ENCODE results near the gene GDPGP1. TPM values are rescaled to one million over a fixed set of nuclear protein-coding genes. Genes with fewer than 3 reads are reported as not detected.

GDPGP1 gene, protein sequence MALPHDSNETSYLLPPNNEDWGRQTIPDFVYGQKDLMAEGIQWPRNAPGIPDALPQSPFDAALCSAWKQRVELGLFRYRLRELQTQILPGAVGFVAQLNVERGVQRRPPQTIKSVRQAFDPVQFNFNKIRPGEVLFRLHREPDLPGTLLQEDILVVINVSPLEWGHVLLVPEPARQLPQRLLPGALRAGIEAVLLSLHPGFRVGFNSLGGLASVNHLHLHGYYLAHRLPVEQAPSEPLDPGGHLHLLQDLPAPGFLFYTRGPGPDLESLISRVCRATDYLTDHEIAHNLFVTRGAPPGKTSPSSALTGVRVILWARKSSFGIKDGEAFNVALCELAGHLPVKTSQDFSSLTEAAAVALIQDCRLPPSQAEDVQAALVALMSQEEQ
- 4.2 and 7.6 TPM in 2 replicates for total RNA-seq

DNA sequence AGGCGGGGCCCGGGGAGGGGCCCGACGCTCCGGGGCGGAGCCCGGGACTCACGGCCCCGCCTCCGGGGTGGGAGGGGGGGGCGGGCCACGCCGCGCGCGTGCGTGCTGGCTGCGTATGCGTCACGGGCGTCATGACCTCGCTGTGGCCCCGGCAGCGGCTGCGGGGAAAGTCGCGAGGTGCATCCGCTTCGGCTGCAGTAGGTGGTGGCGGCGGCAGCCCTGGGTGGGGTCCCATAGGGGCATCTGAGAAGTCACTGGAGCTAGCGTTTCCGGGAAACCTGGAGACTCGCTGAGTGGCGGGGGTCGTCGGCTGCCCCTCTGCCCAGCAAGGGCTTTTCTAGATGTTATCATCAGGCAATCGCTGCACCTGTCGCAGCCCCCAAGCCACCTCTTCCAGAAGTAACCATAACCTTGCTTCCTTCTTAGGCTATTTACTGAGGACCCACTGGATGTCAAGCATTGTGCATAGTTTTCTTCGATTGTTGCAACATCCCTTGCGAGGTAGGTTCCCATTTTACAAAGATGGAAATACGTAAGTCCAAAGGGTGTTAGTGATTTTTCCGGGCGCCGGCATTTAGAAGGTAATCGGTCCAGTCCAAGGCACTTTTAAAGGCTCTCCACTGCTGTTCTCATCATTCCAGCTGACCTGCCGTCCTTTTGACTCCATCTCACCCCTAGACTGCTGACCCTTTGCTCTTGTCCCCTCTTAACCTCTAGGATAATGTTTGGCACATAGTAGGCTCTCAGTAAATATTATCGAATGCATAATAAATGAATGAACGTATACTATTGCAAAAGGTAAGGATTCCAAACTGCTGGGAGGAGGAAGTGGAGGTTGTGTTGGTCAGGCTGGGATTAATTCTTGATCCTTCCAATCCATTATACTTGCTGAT is at the start of gene GDPGP1:
GDPGP1 (plus strand) TSS at position 114 of the 893 bp plus-strand sequence. CDS start 6,700 bp downstream, outside the sequence.

DNA sequence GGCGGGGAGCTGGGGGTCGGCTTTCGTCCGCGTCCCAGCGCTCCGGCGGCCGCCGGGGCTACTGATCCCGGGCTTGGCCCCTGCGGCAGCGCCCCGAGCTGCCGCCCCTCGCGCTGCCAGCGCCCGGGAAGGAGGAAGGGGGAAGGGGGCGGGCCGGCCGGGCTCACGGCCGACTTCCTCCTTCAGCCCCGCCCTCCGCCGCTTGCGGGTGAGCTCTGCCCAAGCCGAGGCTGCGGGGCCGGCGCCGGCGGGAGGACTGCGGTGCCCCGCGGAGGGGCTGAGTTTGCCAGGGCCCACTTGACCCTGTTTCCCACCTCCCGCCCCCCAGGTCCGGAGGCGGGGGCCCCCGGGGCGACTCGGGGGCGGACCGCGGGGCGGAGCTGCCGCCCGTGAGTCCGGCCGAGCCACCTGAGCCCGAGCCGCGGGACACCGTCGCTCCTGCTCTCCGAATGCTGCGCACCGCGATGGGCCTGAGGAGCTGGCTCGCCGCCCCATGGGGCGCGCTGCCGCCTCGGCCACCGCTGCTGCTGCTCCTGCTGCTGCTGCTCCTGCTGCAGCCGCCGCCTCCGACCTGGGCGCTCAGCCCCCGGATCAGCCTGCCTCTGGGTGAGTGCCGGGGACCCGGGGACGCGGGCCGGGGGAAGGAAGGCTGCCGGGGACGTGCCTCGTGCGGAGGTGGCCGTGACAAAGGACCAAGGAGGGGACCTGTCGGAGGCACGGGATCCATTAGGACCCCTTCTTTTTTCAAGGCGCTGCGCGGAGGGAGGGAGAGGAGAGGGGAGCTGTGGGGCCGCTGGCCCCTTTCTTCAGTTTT is 32.7 kb upstream of the GDPGP1 start, which contains the start of gene SEMA4B:
SEMA4B (plus strand) TSS at position 201 of the 814 bp plus-strand sequence; CDS start at position 450, 249 bp downstream.

DNA sequence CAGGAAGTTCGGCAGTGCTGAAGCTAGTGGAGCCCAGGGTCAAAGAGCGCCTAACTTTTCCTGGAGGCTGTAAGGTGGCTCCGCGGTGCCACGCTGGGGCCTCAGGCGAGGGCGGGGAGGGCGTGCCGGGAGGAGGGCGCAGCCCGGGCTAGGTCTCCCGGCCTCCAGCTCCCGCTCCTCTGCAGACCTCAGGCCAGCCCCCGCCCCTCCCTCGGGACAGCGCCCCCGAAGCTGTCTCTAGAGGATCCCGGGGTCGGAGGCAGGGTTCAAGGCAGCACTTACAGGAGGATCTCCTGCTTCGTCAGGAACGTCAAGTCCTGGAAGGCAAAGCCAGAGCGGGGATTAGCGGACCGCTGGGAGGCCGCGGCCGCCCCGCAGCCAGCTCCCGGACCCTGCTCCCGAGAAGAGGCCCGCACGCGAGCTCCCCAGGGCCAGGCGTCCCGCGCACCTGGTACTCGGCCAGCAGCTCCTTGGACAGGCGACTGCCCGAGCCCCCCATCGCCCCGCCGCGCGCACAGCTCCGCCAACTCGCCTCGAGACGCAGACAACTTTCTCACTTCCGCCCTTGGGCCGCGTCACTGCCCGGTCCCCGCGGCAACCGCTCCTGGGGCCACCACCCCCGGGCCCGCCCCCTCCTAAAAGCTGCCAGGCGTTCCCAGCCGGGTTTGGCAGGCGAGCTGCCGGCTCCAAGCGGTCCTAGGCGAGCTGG is 468 bp upstream of the GDPGP1 start, which contains the start of gene CIB1:
CIB1 (minus strand) TSS at position 555 of the 709 bp plus-strand sequence; CDS start at position 499, 56 bp downstream.

DNA sequence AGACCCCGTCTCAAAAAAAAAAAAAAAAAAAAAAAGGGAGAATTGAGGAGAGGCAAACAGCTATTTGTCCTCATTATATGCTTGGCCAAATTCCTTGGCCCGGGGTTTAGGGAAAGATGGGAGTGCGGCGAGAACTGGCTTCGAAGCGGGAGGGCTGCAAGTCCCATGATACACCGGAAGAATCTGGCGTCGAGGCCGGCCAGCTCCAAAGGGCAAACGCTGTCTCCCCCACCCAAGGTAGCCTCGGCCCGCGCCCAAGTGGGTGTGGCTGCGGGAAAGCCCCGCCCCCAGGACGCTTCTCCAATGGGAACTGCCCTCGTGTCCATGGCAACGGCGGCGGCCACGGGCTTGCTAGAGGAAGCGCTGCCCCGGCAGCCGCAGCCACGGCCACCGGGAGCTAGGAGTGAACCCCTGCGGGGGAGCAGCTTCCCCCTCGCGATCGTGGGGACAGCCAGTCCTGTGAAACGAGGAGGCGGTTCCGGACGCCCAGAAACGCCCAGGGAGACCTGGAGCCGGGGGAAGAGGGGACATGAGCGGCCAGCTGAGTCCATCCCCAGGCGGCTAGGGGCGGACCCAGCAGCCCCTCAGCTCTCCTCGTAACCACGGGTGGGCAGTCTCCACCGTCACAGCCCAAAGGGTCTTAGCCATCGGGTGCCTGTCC is 15.3 kb downstream of the GDPGP1 start, which contains the start of gene TTLL13:
TTLL13 (plus strand) TSS at position 354 of the 661 bp plus-strand sequence. CDS start 1,075 bp downstream, outside the sequence.

DNA sequence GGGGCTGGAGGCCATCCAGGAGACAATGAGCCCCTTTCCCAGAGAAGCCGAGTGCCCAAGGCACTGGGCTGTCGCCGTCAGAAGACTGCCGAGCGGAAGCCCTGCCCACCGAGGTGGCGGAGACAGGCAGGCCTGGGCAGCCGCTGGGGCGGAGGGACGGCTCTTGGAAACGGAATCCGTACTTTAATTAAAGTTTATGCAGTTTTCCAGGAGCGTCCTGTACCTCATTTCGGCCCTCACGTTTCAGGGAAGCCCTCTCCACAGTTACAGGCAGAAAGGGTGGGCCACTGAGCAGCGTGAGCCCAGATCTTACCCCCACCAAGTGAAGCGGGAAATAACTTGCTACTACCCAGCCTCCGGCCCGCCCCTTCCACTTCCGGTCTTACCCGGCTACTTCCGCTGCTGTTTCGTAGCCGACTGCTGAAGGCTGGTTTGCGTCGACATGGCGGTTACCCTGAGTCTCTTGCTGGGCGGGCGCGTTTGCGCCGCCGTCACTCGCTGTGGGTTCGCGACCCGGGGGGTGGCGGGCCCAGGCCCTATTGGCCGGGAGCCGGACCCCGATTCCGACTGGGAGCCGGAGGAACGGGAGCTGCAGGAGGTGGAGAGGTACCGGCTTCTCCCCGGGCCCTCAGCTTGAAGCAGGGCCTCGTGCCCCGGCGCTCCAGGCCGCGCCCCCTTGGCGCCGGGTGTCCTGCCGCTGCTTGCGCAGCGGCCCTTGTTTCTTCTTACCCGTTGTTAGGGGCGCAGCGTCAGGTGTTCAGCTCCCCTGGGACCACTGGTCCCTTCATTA is 31.5 kb downstream of the GDPGP1 start, which contains the start of gene NGRN:
NGRN (plus strand) TSS at position 402 of the 790 bp plus-strand sequence; CDS start at position 443, 41 bp downstream.

Other genes with a start within 250 kb of the GDPGP1 start
- gene ZNF710, start 232.9 kb upstream of the GDPGP1 start, total RNA-seq = 6.6 and 12.0 TPM in 2 replicates
- 50.5 and 61.4 TPM in 2 replicates for gene IDH2, start 131.7 kb upstream of the GDPGP1 start, total RNA-seq
- 2.4 and 16.9 TPM in 2 replicates for gene SEMA4B, start 32.9 kb upstream of the GDPGP1 start, total RNA-seq
- gene CIB1, start 268 bp upstream of the GDPGP1 start, total RNA-seq = 29.0 and 29.9 TPM in 2 replicates
- gene TTLL13, start 15.3 kb downstream of the GDPGP1 start, total RNA-seq = 0.06 TPM in 1 of 2 replicates, not detected in the other
- 34.5 and 72.5 TPM in 2 replicates for gene NGRN, start 31.5 kb downstream of the GDPGP1 start, total RNA-seq
- gene ZNF774, start 118.1 kb downstream of the GDPGP1 start, total RNA-seq = 0.97 and 2.3 TPM in 2 replicates
- gene IQGAP1, start 154.0 kb downstream of the GDPGP1 start, total RNA-seq = 268 and 407 TPM in 2 replicates